Measurements from ENCODE around the gene PLEKHF1.

PLEKHF1 gene

DNA sequence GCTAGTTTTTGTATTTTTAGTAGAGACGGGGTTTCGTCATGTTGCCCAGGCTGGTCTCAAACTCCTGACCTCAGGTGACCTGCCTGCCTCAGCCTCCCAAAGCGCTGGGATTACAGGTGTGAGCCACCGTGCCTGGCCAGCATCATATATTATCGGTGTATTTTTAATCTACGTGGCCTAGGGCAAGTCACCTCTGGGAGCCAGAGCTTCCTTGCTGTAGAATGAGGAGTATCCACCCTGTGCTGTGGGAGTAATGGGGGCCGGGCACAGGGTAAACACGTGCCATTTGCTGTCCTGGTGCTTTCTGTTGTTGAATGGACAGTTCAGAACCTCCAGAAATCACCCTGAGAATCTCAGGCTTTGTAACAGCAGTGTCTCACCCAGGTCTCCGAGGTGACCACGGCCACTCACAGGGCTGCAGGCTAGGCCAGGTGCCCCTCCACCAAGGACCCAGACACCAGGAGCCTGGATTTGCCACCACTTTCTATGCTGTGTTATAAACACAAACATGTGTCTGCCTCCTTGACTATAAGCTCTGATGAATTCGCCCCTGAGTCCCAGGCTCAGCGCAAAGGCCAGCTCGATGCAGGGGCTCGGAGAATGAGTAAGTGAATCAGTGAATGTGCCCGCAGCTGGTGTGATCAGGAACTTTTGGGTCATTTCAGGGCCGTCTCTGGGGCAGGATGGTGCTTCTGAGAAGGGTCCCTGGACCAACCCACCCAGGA lies 36.4 kb upstream of the PLEKHF1 start:
- no peak for TF ChIP-seq ZNF274 (IDR thresholded peaks at IDR 0.05; ENCODE audit: low read depth, low read length)
- no peak overlapping the region for H3K4me3 ChIP-seq (ENCODE audit: low read length)

DNA sequence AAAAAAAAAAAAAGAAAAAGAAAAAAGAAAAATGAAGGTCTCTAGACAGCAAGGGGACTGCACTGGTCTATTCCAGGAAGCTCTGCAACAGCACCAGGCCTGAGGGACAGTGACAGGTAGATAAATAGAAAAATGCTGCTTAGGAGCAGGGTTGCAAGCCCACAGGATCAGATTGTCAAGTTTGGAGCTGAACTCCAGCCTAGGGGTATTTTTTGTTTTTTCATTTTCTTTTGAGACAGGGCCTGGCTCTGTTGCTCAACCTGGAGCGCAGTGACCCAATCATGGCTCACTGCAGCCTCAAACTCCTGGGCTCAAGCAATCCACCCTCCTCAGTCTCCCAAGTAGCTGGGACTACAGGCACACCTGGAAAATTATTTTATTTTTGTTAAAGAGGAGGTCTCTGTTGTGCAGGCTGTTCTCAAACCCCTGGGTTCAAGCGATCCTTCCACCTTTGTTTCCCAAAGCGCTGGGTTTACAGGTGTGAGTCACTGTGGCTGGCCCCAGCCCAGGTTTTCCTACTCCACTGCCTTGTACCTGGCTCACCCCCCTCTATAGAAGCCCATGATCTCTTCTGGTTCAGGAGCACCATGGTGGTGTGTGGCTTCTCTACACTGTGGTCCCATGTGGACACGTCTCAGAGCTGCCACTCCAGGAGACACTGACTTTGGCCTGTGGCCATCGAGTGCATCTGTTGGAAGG lies 35.3 kb upstream of the PLEKHF1 start:
- no peak for TF ChIP-seq ZNF274 (IDR thresholded peaks at IDR 0.05; ENCODE audit: low read depth, low read length)
- H3K4me3 ChIP-seq (ENCODE audit: low read length) = no peak overlapping the region

DNA sequence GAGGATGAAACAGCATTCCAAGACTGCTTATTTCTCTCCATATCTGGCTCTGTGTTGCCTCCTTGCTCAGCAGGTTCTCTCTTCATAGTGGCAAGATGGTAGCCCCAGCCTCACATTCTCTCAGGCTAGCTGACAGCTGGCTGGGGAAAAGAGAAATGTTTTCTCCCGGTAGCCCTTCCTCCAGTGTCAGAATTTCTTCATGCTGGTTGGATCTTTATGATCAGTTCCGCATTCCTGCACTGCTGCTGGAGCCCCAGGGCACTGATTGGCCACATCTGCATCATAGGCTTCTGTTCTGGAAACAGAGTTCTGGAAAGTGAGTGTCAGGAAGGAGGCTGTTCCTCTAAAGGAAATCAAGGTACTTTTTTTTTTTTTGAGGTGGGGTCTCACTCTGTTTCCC lies 34.6 kb upstream of the PLEKHF1 start:
- H3K4me3 ChIP-seq (ENCODE audit: low read length) = no peak overlapping the region
- no peak for TF ChIP-seq ZNF274 (IDR thresholded peaks at IDR 0.05; ENCODE audit: low read depth, low read length)

GRCh38 chr19:29631450-29631849 lies 33.8 kb upstream of the PLEKHF1 start:
- no peak for TF ChIP-seq ZNF274 (IDR thresholded peaks at IDR 0.05; ENCODE audit: low read depth, low read length)
- H3K4me3 ChIP-seq (ENCODE audit: low read length) = no peak overlapping the region

- no peak overlapping the region for H3K4me3 ChIP-seq (ENCODE audit: low read length)
- TF ChIP-seq ZNF274 (IDR thresholded peaks at IDR 0.05; ENCODE audit: low read depth, low read length) = no peak
Measured at GRCh38 chr19:29634002-29634401, 31.3 kb upstream of the PLEKHF1 start.

- no peak for TF ChIP-seq ZNF274 (IDR thresholded peaks at IDR 0.05; ENCODE audit: low read depth, low read length)
- no peak overlapping the region for H3K4me3 ChIP-seq (ENCODE audit: low read length)
Measured at GRCh38 chr19:29634423-29635130, 30.7 kb upstream of the PLEKHF1 start.

DNA sequence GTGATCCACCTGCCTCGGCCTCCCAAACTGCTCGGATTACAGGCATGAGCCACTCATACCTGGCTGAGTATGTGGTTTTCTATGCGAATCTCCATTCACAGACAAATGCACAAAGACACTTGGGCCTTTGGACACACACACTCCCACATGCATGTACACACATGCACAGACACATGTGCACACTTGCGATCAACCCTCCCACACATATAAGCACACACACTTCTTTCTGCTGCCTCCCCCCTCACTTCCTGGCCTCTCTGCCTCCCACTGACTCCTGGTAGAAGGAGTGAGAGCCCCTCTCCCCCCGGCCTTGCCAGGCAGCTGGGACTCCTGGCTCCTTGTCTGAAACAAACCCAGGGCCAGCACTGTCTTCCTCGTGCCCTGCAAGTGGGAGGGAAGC lies 29.3 kb upstream of the PLEKHF1 start:
- TF ChIP-seq ZNF274 (IDR thresholded peaks at IDR 0.05; ENCODE audit: low read depth, low read length) = no peak

DNA sequence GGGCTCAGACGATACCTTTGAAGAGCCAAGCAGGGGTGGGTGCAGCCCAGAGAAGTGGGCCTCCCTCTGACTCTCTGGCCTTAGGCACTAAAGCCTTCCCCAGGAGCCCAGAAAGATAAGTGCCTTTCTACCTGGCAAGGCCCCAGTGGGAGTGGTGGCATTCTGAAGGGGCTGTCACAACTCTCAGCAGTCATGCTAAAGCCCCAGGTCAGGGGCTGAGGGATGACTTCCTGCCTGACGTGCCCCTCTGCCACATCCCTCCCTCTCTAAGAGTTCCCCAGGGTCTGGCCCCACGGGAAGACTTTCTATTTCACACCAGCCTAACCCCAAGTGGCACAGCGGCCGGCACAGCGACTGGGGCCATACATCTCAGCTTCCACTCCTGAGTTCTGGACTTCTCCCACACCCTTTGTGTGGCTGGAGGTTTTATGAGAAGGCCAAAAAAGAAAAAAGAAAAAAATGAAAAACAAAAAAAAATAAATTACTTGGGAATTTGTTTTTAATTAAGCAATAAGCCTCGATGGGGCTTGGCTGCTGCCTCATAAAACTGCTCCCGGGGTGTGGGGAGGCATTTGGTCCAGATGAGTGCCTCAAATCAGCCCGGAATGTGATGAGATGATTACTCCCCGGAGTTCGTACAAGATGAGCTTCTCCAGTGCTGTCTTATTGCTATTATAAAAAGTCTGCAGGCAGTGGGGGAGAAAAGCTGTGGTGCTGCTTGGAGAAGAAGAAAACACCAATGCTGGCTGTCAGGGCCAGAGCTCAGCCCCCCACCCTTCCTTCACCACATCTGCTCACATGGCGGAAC lies 28.5 kb upstream of the PLEKHF1 start:
- no peak for TF ChIP-seq ZNF274 (IDR thresholded peaks at IDR 0.05; ENCODE audit: low read depth, low read length)

More for the DNA sequence above, 29.3 kb upstream of the PLEKHF1 start:
- H3K4me3 ChIP-seq (ENCODE audit: low read length) = no peak overlapping the region

DNA sequence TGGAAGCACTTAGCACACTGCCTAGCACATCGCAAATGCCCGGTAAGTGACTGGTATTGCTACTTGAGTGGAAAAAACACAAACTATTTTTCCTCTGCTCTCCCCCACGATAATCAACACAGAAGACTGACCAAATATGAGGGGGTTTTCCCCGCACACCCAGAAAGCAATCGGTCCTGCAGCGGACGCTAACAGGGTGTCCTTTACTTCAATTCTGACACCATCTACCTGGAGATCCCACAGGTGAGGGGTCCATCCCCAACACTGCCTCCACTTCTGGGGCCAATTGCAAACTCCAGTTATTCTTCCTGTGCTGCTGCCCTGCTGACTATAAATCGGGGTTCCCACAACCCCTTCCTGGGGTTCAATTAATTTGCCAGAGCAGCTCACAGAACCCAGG lies 26.2 kb upstream of the PLEKHF1 start:
- no peak overlapping the region for H3K4me3 ChIP-seq (ENCODE audit: low read length)
- no peak for TF ChIP-seq ZNF274 (IDR thresholded peaks at IDR 0.05; ENCODE audit: low read depth, low read length)

More for the DNA sequence above, 28.5 kb upstream of the PLEKHF1 start:
- no peak overlapping the region for H3K4me3 ChIP-seq (ENCODE audit: low read length)

DNA sequence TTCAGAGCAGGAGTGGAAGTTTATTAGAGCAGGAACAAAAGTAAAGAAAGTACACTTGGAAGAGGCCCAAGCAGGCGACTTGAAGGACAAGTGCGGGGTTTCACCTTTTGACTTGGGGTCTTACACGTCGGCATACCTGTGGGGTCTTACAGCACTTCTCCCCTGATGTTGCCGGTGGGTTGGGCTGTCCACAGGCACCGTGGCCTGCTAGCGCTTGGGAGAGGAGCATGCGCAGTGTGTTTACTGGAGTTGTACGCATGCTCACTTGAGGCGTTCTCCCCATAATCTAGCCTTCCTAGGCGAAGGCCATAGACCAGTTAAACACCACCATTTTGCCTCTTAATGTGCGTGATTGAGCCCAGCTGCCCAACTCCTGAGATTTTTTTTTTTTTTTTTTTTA lies 25.0 kb upstream of the PLEKHF1 start:
- H3K4me3 ChIP-seq (ENCODE audit: low read length) = no peak overlapping the region
- no peak for TF ChIP-seq ZNF274 (IDR thresholded peaks at IDR 0.05; ENCODE audit: low read depth, low read length)

DNA sequence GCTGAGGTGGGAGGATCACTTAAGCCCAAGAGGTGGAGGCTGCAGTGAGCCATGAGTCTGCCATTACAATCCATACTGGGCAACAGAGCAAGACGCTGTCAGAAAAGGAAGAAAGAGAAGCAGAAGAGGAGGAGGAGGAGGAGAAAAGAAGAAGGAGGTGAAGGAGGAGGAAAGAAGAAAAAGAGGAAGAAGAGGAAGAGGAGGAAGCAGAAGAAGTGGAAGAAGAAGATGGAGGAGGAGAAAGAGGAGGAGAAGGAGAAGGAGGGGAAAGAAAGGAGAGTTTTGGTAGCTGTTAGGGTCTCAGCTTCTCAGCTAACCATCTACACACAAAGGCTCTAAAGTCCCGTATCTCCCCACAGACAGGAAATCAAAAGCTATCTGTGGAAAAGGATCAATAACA lies 23.7 kb upstream of the PLEKHF1 start:
- no peak overlapping the region for H3K4me3 ChIP-seq (ENCODE audit: low read length)
- TF ChIP-seq ZNF274 (IDR thresholded peaks at IDR 0.05; ENCODE audit: low read depth, low read length) = no peak

GRCh38 chr19:29643361-29643935 lies 21.8 kb upstream of the PLEKHF1 start:
- no peak for TF ChIP-seq ZNF274 (IDR thresholded peaks at IDR 0.05; ENCODE audit: low read depth, low read length)
- H3K4me3 ChIP-seq (ENCODE audit: low read length) = no peak overlapping the region

- no peak for TF ChIP-seq ZNF274 (IDR thresholded peaks at IDR 0.05; ENCODE audit: low read depth, low read length)
- H3K4me3 ChIP-seq (ENCODE audit: low read length) = no peak overlapping the region
Measured at GRCh38 chr19:29644210-29644609, 21.1 kb upstream of the PLEKHF1 start.

- no peak for TF ChIP-seq ZNF274 (IDR thresholded peaks at IDR 0.05; ENCODE audit: low read depth, low read length)
- no peak overlapping the region for H3K4me3 ChIP-seq (ENCODE audit: low read length)
Measured at GRCh38 chr19:29645491-29645867, 19.8 kb upstream of the PLEKHF1 start.
